ENCODE results near the gene PIAS1.

Gene PIAS1

DNA sequence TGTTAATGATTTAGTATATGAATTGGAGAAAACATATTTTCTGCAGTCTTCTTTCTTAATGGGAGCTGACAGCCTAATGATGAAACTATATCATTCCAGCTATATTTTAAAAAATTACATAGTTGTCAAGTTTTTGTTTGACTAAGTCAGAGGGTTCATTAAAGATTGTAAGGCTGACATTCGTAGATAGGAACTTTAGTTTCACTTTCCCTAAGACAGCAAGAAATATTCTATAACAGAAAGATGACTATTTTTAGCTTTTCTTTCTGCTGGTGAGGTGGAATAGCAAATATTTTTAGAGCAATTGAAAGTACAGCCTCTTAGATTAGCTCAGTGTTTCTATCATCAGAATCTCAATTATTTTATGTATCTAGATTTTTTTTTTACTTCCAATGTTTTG is 60.2 kb downstream of the PIAS1 start:
- WGBS, 2 experiments (ENCODE audit: insufficient coverage in 2 of 2): no CpG with 5 or more reads among the region's 1 CpG
- Histone ChIP-seq H3K4me1 (ENCODE audit: control insufficient read depth, insufficient read depth, low read length, poor library complexity, severe bottlenecking) (peaks cover 4% of the 10 kb centered on the region), H3K4me3 (ENCODE audit: extremely low read depth, insufficient read depth, low read length, poor library complexity, severe bottlenecking) (no peak overlapping the region), H3K9me3 (ENCODE audit: control insufficient read depth, low read length) (no peaks in the 10 kb centered on the region), H3K27ac (ENCODE audit: low read depth, low read length, severe bottlenecking) (no peak overlapping the region), H3K36me3 (ENCODE audit: control insufficient read depth, insufficient read depth, low read length) (no peaks in the 10 kb centered on the region)

DNA sequence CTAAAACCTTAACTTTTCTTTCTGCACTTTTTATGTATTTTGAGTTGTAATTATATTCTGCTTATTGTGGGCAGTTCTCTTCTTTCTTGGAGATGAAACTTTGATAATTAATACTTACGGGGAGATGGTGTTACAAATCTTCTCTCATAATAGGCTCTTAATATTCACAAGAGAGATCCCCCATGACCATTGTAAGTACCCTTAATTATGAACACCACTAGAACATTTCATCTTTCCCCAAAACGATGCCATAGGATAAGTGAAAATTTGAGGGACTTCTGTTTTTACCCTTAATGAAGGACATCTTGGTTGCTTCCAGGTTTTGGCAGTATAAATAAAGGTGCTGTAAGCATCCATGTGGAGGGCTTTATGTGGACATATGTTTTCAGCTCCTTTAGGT is 60.7 kb downstream of the PIAS1 start:
- Histone ChIP-seq H3K27ac (ENCODE audit: low read depth, low read length, severe bottlenecking) (no peak overlapping the region), H3K4me3 (ENCODE audit: extremely low read depth, insufficient read depth, low read length, poor library complexity, severe bottlenecking) (no peak overlapping the region)
- 100% methylated on average over 1 of the region's 2 CpGs; no CpG with 5 or more reads in 1 of the 2 experiments for WGBS, 2 experiments (ENCODE audit: insufficient coverage in 2 of 2)

DNA sequence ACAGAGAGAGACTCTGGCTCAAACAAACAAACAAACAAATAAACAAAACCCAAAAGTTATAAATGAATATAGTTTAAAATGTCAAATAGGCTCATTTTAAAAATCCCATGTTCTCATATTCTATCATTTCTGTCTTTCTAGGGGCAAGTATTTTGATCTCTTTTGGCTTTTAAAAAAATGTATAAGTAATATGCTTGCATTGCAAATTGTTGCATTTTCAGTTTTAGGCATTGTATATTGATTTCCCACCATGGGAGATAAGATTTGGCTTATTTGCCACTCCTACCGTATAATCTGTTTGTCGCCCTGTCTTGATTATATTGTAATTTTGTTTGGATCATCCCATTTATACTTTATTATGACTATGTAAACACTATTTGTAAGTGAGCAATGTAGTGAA is 70.6 kb downstream of the PIAS1 start:
- H3K4me1 ChIP-seq (ENCODE audit: control insufficient read depth, insufficient read depth, low read length, poor library complexity, severe bottlenecking): no peaks in the 10 kb centered on the region
- WGBS, 2 experiments (ENCODE audit: insufficient coverage in 2 of 2): no CpG with 5 or more reads among the region's 2 CpGs
- no peaks in the 10 kb centered on the region for H3K9me3 ChIP-seq (ENCODE audit: control insufficient read depth, low read length)
- H3K27ac ChIP-seq (ENCODE audit: low read depth, low read length, severe bottlenecking): no peak overlapping the region
- no peak overlapping the region for H3K4me3 ChIP-seq (ENCODE audit: extremely low read depth, insufficient read depth, low read length, poor library complexity, severe bottlenecking)
- no peaks in the 10 kb centered on the region for H3K36me3 ChIP-seq (ENCODE audit: control insufficient read depth, insufficient read depth, low read length)

More for the DNA sequence above, 60.7 kb downstream of the PIAS1 start:
- Histone ChIP-seq H3K36me3 (ENCODE audit: control insufficient read depth, insufficient read depth, low read length) (no peaks in the 10 kb centered on the region), H3K9me3 (ENCODE audit: control insufficient read depth, low read length) (no peaks in the 10 kb centered on the region), H3K4me1 (ENCODE audit: control insufficient read depth, insufficient read depth, low read length, poor library complexity, severe bottlenecking) (peaks cover 4% of the 10 kb centered on the region)

DNA sequence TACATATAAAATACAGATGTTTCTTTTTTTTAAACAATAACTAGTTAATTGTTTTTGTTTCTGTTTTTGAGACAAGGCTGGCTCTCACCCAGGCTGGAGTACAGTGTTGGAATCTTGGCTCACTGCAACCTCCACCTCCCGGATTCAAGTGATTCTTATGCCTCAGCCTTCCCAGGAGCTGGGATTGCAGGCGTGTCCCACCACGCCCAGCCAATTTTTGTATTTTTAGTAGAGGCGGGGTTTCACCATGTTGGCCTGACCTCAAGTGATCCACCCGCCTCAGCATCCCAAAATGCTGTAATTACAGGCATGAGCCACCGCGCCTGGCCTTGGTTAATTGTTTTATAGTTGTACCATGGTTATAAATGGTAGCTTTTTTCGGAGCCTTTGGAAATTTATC is 72.3 kb downstream of the PIAS1 start:
- H3K27ac ChIP-seq (ENCODE audit: low read depth, low read length, severe bottlenecking): no peak overlapping the region
- H3K36me3 ChIP-seq (ENCODE audit: control insufficient read depth, insufficient read depth, low read length): no peaks in the 10 kb centered on the region
- H3K4me1 ChIP-seq (ENCODE audit: control insufficient read depth, insufficient read depth, low read length, poor library complexity, severe bottlenecking): no peaks in the 10 kb centered on the region
- no peaks in the 10 kb centered on the region for H3K9me3 ChIP-seq (ENCODE audit: control insufficient read depth, low read length)
- H3K4me3 ChIP-seq (ENCODE audit: extremely low read depth, insufficient read depth, low read length, poor library complexity, severe bottlenecking): no peak overlapping the region
- WGBS, 2 experiments (ENCODE audit: insufficient coverage in 2 of 2): 84 to 100% methylated on average over 4 to 7 of the region's 8 CpGs

DNA sequence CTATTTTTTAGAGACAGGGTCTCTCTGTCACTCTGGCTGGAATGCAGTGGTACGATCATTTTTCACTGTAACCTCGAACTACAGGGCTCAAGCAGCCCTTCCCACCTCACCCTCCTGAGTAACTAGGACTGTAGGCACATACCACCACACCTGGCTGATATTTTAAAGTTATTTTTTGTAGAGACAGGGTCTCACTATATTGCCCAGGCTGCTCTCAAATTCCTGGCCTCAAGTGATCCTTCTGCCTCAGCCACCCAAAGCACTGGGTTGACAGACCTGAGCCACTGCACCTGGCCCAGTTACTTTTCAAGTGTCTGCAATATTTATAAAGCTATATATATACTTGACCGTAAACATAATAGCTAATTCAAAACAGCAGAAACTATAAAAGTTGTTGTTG is 75.0 kb downstream of the PIAS1 start:
- H3K4me1 ChIP-seq (ENCODE audit: control insufficient read depth, insufficient read depth, low read length, poor library complexity, severe bottlenecking): no peaks in the 10 kb centered on the region
- no peak overlapping the region for H3K4me3 ChIP-seq (ENCODE audit: extremely low read depth, insufficient read depth, low read length, poor library complexity, severe bottlenecking)
- H3K36me3 ChIP-seq (ENCODE audit: control insufficient read depth, insufficient read depth, low read length): no peaks in the 10 kb centered on the region
- no peaks in the 10 kb centered on the region for H3K9me3 ChIP-seq (ENCODE audit: control insufficient read depth, low read length)
- H3K27ac ChIP-seq (ENCODE audit: low read depth, low read length, severe bottlenecking): no peak overlapping the region
- WGBS, 2 experiments (ENCODE audit: insufficient coverage in 2 of 2): no CpG with 5 or more reads among the region's 3 CpGs

DNA sequence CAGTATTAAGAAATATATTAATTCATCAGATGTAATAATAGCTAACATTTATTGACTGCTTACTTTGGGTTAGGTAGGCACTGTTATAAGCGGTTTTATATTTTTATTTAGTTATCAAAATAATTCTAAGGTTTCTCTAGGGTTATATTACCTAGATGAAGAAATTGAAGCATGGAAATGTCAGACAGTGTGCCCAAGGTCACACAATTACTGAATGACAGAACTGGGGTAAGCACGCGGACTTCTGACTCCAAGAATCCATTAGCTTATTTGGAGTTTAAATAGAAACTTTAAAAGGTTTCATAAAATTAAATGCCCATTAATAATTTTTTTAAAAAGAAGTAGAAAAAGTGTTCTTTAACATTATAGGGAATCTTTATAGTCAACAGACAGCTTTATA is 76.7 kb downstream of the PIAS1 start:
- Histone ChIP-seq H3K4me1 (ENCODE audit: control insufficient read depth, insufficient read depth, low read length, poor library complexity, severe bottlenecking) (no peaks in the 10 kb centered on the region), H3K27ac (ENCODE audit: low read depth, low read length, severe bottlenecking) (no peak overlapping the region), H3K4me3 (ENCODE audit: extremely low read depth, insufficient read depth, low read length, poor library complexity, severe bottlenecking) (no peak overlapping the region), H3K9me3 (ENCODE audit: control insufficient read depth, low read length) (no peaks in the 10 kb centered on the region), H3K36me3 (ENCODE audit: control insufficient read depth, insufficient read depth, low read length) (no peaks in the 10 kb centered on the region)
- WGBS, 2 experiments (ENCODE audit: insufficient coverage in 2 of 2): no CpG with 5 or more reads among the region's 3 CpGs

DNA sequence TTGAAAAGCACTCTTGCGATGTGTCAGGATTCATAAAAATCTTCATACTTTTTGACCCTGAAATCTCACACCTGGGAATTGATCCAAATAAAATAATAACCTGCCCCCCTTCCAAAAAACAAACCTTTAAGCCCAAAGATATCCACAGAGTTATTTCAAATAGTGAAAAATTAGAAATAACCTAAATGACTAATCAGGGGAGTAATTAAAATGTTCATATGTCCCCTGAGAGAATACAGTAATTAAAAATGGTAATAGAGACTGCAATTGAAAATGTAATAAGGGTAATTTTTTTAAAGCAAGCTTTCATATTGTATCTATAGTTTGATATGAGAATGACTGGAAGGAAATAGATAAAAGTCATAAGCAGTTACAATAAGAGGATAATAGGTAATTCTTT is 83.0 kb downstream of the PIAS1 start:
- H3K27ac ChIP-seq (ENCODE audit: low read depth, low read length, severe bottlenecking): no peak overlapping the region
- H3K36me3 ChIP-seq (ENCODE audit: control insufficient read depth, insufficient read depth, low read length): peaks cover 3% of the 10 kb centered on the region
- no CpG with 5 or more reads among the region's 1 CpG for WGBS, 2 experiments (ENCODE audit: insufficient coverage in 2 of 2)
- H3K9me3 ChIP-seq (ENCODE audit: control insufficient read depth, low read length): no peaks in the 10 kb centered on the region
- H3K4me3 ChIP-seq (ENCODE audit: extremely low read depth, insufficient read depth, low read length, poor library complexity, severe bottlenecking): no peak overlapping the region
- no peaks in the 10 kb centered on the region for H3K4me1 ChIP-seq (ENCODE audit: control insufficient read depth, insufficient read depth, low read length, poor library complexity, severe bottlenecking)

DNA sequence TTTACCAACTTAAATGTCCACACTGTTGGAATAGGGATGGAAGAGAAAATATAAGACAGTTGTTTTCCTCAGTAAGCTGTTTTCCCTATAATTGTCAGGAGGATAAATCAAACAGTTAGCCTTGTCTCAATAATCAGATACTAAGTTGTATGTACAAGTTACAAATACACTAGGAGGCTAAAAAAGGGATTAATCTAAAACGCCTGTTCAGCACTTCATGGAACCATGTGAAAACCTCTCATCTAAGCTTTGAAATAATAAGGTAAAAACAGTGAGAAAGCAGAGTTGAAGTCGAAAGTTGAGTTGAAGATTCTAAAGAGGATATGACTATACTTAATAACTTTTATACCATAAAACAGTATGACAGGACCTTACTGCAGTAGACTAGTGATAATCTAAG is 89.0 kb downstream of the PIAS1 start:
- Histone ChIP-seq H3K27ac (ENCODE audit: low read depth, low read length, severe bottlenecking) (no peak overlapping the region), H3K4me1 (ENCODE audit: control insufficient read depth, insufficient read depth, low read length, poor library complexity, severe bottlenecking) (no peaks in the 10 kb centered on the region), H3K9me3 (ENCODE audit: control insufficient read depth, low read length) (no peaks in the 10 kb centered on the region), H3K4me3 (ENCODE audit: extremely low read depth, insufficient read depth, low read length, poor library complexity, severe bottlenecking) (no peak overlapping the region), H3K36me3 (ENCODE audit: control insufficient read depth, insufficient read depth, low read length) (peaks cover 12% of the 10 kb centered on the region)
- WGBS, 2 experiments (ENCODE audit: insufficient coverage in 2 of 2): no CpG with 5 or more reads among the region's 2 CpGs

DNA sequence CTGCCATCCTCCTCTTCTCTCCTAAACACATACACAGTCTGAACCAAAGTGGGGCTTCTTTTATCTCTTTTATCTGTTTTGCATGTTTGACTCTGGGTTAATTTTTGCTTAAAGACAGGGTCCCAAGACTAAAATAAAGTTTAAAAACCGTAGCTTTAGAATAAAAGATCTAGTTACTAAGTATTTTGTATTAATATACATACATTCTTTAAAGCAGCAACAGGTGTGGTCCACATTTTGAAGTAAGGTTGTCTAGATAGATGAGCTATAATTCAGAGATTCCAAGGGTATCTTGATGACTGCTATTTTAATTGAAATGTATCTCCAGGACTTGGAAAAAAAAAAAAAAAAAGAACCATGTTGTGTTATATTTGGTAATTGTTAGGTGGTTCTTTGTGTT is 89.7 kb downstream of the PIAS1 start:
- Histone ChIP-seq H3K36me3 (ENCODE audit: control insufficient read depth, insufficient read depth, low read length) (peaks cover 12% of the 10 kb centered on the region), H3K4me3 (ENCODE audit: extremely low read depth, insufficient read depth, low read length, poor library complexity, severe bottlenecking) (no peak overlapping the region), H3K4me1 (ENCODE audit: control insufficient read depth, insufficient read depth, low read length, poor library complexity, severe bottlenecking) (no peaks in the 10 kb centered on the region), H3K27ac (ENCODE audit: low read depth, low read length, severe bottlenecking) (no peak overlapping the region), H3K9me3 (ENCODE audit: control insufficient read depth, low read length) (no peaks in the 10 kb centered on the region)
- no CpG with 5 or more reads among the region's 1 CpG for WGBS, 2 experiments (ENCODE audit: insufficient coverage in 2 of 2)

DNA sequence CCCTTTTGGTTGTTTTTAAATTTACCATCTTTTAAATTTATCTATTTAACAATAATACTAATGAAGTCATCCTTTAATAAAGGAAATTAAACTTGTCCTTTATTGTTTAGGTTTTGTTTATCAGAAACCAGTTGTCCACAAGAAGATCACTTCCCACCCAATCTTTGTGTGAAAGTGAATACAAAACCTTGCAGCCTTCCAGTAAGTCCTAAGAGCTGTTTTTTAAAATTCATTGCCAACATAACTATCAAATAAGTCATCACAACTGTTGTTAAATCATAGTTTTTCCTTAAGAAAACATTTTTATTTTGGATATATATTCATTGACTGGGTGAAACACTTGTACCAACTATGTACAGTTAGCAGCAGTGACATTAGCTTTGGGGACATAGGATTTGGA is 91.6 kb downstream of the PIAS1 start:
- Histone ChIP-seq H3K4me1 (ENCODE audit: control insufficient read depth, insufficient read depth, low read length, poor library complexity, severe bottlenecking) (no peaks in the 10 kb centered on the region), H3K27ac (ENCODE audit: low read depth, low read length, severe bottlenecking) (no peak overlapping the region), H3K36me3 (ENCODE audit: control insufficient read depth, insufficient read depth, low read length) (peaks cover 9% of the 10 kb centered on the region), H3K4me3 (ENCODE audit: extremely low read depth, insufficient read depth, low read length, poor library complexity, severe bottlenecking) (no peak overlapping the region), H3K9me3 (ENCODE audit: control insufficient read depth, low read length) (no peaks in the 10 kb centered on the region)

DNA sequence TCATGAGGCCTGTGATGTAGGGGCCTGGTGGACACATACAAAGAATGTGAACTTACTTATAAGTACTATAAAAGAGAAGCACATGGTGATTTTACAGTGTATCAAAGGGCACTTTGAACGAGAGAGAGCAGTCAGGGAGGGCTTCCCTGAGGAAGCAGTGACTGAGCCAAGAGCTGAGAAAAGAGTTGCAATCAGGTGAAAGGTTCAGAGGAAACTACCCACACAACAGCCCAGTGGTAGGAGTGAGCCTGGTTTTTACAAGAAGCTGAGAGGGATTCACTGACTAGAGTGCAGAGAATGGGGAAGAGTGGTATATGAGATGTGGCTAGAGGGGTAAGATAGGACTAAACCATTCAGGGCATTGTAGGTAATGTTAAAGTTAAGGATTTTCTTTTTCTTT is 93.9 kb downstream of the PIAS1 start:
- Histone ChIP-seq H3K36me3 (ENCODE audit: control insufficient read depth, insufficient read depth, low read length) (peaks cover 9% of the 10 kb centered on the region), H3K9me3 (ENCODE audit: control insufficient read depth, low read length) (no peaks in the 10 kb centered on the region), H3K4me3 (ENCODE audit: extremely low read depth, insufficient read depth, low read length, poor library complexity, severe bottlenecking) (no peak overlapping the region), H3K4me1 (ENCODE audit: control insufficient read depth, insufficient read depth, low read length, poor library complexity, severe bottlenecking) (no peaks in the 10 kb centered on the region), H3K27ac (ENCODE audit: low read depth, low read length, severe bottlenecking) (no peak overlapping the region)
- WGBS, 2 experiments (ENCODE audit: insufficient coverage in 2 of 2): no CpG with 5 or more reads among the region's 1 CpG

DNA sequence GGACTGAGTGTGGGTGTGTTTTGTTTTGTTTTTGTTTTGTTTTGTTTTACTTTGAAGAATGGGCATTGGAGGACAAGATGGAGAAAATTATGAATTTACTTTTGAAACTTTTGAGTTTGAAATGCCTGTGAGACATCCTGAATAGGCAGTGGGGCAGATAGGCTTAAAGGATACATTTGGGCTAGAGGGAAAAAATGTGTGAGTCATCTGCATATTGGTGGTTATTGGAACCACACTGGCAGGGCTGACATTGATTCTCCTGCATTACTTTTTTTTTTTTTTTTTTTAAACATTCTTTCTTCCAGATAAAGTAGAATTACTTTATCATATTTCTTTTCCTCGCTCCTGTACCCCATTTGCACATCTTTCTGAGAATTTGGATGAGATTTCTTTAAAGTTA is 94.9 kb downstream of the PIAS1 start:
- H3K36me3 ChIP-seq (ENCODE audit: control insufficient read depth, insufficient read depth, low read length): peaks cover 9% of the 10 kb centered on the region
- no peak overlapping the region for H3K27ac ChIP-seq (ENCODE audit: low read depth, low read length, severe bottlenecking)
- no peaks in the 10 kb centered on the region for H3K4me1 ChIP-seq (ENCODE audit: control insufficient read depth, insufficient read depth, low read length, poor library complexity, severe bottlenecking)
- WGBS, 2 experiments (ENCODE audit: insufficient coverage in 2 of 2): no CpG with 5 or more reads among the region's 1 CpG
- no peaks in the 10 kb centered on the region for H3K9me3 ChIP-seq (ENCODE audit: control insufficient read depth, low read length)
- H3K4me3 ChIP-seq (ENCODE audit: extremely low read depth, insufficient read depth, low read length, poor library complexity, severe bottlenecking): no peak overlapping the region
